ENCODE results near the gene DUSP14. TPM values are rescaled to one million over a fixed set of nuclear protein-coding genes. Genes with fewer than 3 reads are reported as not detected.

Gene DUSP14
- total and polyA plus RNA-seq, 2 of the 13 experiments (the other 11 are each of a cell fraction or from before 2014, with no cell fraction given) = 33.5 to 39.8 TPM

DNA sequence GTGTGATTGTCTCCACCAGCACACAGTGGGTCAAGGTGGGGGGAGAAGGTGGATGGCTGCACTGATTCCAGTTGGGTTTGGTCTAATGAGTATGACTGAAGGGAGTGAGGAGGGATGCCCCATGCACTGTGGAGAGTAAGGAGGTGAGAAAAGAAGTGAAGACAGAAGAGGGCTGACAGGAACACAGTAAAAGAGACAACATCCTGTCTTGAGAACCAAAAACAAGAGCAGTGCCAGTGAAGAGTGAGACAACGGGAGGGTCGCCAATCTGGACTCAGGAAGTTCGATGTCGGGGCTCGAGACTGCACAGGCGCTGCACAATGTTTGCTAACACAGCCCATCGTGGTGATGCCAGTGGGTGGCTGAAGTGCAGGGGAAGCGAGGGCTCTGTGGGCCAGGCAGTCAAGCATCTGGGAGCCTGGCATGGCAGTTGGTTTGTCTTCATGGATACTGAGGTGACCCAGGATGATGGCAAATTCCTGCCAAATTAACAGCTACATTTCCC, 34.1 kb downstream of the DUSP14 start (continued):
- no peak for TF ChIP-seq HMGA1 (CRISPR knock-in tag; conservative IDR thresholded peaks at IDR 0.05)
- TF ChIP-seq ZNF782 (CRISPR knock-in tag; IDR thresholded peaks at IDR 0.05; ENCODE audit: borderline replicate concordance) = no peak
- no peak for TF ChIP-seq HNRNPL (IDR thresholded peaks at IDR 0.05; ENCODE audit: low read depth, low read length)
- no peak for TF ChIP-seq ZNF569 (CRISPR knock-in tag; IDR thresholded peaks at IDR 0.05; ENCODE audit: borderline replicate concordance)
- TF ChIP-seq, protein P1, sequence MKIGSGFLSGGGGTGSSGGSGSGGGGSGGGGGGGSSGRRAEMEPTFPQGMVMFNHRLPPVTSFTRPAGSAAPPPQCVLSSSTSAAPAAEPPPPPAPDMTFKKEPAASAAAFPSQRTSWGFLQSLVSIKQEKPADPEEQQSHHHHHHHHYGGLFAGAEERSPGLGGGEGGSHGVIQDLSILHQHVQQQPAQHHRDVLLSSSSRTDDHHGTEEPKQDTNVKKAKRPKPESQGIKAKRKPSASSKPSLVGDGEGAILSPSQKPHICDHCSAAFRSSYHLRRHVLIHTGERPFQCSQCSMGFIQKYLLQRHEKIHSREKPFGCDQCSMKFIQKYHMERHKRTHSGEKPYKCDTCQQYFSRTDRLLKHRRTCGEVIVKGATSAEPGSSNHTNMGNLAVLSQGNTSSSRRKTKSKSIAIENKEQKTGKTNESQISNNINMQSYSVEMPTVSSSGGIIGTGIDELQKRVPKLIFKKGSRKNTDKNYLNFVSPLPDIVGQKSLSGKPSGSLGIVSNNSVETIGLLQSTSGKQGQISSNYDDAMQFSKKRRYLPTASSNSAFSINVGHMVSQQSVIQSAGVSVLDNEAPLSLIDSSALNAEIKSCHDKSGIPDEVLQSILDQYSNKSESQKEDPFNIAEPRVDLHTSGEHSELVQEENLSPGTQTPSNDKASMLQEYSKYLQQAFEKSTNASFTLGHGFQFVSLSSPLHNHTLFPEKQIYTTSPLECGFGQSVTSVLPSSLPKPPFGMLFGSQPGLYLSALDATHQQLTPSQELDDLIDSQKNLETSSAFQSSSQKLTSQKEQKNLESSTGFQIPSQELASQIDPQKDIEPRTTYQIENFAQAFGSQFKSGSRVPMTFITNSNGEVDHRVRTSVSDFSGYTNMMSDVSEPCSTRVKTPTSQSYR (CRISPR knock-in tag; IDR thresholded peaks at IDR 0.05; ENCODE audit: borderline replicate concordance) = no peak

DNA sequence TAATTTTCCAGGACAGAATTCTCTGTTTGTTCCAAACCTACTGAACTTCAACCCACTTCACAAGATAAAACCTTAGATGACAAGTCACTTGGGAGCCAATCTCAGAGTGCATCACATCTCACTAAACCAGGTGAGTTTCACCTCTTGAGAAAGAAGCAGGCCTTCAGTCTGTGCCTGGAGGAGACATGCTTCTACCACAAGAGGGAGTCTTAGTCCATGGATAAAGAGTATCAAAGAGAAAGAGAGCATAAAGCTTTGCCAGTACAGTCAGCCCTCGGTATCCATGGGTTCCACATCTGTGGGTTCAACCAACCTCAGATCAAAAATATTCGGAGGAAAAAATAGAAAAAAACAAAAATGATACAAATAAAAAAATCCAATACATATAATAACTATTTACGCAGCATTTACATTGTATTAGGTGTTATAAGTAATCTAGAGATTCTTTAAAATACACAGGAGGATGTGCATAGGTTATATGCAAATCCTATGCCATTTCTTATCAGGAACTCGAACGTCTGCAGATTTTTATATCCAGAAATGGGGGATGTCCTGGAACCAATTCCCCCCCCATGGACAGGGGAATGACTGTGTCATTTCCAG, 37.7 kb downstream of the DUSP14 start:
- intact Hi-C loops (cut with micrococcal nuclease; ENCODE audit: unreplicated experiment) = loop anchor here (1.0 to 10.0 kb wide), 4 partner anchors 43 to 290 kb away; partner anchors contain the start of gene SYNRG
- Histone ChIP-seq H3K4me3 (replicated peaks in 1 of 3; ENCODE audit: insufficient read depth in 1 of 3, low read depth in 2 of 3, low read length in 3 of 3) (no peak overlapping the region), H4K20me1 (ENCODE audit: insufficient read depth, low read length) (no peaks in the 10 kb centered on the region), H3K27ac (ENCODE audit: extremely low read length, insufficient read depth, low read length) (no peak overlapping the region), H2AFZ (ENCODE audit: low read length) (no peak overlapping the region), H3K79me2 (ENCODE audit: insufficient read depth, low read length) (no peaks in the 10 kb centered on the region), H3K4me2 (ENCODE audit: low read depth, low read length) (no peak overlapping the region), H3K9ac (ENCODE audit: insufficient read depth, low read depth, low read length) (no peak overlapping the region), H3K4me1 (ENCODE audit: insufficient read depth, low read length) (no peaks in the 10 kb centered on the region), H3K9me3 (ENCODE audit: low read length) (no peaks in the 10 kb centered on the region), H3K36me3 (replicated peaks in 1 of 2; ENCODE audit: control insufficient read depth in 1 of 2, insufficient read depth in 2 of 2, low read length in 2 of 2) (peaks cover 10 to 28% of the 10 kb centered on the region in 2 experiments), H3K27me3 (ENCODE audit: control insufficient read depth in 1 of 2, insufficient read depth in 2 of 2, low read length in 2 of 2) (no peaks in the 10 kb centered on the region)
- no TSS peak for BruUV-seq (replicated peaks)
- POLR2A ChIA-PET = interaction anchor here (1.0 kb wide), 1 partner anchor 25 kb away, joined by 3 read pairs; no protein-coding TSS in a partner anchor
- CTCF ChIA-PET (ENCODE audit: low intra/inter-chr PET ratio, low total read pairs) = interaction anchor here (1.1 kb wide), 1 partner anchor 289 kb away, joined by 3 read pairs; no protein-coding TSS in a partner anchor
- peak; percentile 83 for ATAC-seq
- FAIRE-seq = no peak
- WGBS (ENCODE audit: low lambda C conversion rate) = 71% methylated on average over 5 of the region's 5 CpGs
- in situ Hi-C loops (cut with HindIII; ENCODE audit: extremely low pct_ligation_motif_present, low pct_unique_long_range_greater_than_20kb) = no loop called here
- peak; percentile 63 for DNase-seq (ENCODE audit: low spot score)
- TF ChIP-seq, protein P2, sequence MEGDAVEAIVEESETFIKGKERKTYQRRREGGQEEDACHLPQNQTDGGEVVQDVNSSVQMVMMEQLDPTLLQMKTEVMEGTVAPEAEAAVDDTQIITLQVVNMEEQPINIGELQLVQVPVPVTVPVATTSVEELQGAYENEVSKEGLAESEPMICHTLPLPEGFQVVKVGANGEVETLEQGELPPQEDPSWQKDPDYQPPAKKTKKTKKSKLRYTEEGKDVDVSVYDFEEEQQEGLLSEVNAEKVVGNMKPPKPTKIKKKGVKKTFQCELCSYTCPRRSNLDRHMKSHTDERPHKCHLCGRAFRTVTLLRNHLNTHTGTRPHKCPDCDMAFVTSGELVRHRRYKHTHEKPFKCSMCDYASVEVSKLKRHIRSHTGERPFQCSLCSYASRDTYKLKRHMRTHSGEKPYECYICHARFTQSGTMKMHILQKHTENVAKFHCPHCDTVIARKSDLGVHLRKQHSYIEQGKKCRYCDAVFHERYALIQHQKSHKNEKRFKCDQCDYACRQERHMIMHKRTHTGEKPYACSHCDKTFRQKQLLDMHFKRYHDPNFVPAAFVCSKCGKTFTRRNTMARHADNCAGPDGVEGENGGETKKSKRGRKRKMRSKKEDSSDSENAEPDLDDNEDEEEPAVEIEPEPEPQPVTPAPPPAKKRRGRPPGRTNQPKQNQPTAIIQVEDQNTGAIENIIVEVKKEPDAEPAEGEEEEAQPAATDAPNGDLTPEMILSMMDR (CRISPR knock-in tag; IDR thresholded peaks at IDR 0.05) = peak; percentile 70
- TF ChIP-seq SP140L (CRISPR knock-in tag; IDR thresholded peaks at IDR 0.05; ENCODE audit: borderline replicate concordance) (no peak), ZNF607 (CRISPR knock-in tag; IDR thresholded peaks at IDR 0.05; ENCODE audit: borderline replicate concordance) (no peak), ZNF724P (CRISPR knock-in tag; IDR thresholded peaks at IDR 0.05; ENCODE audit: borderline replicate concordance) (no peak), RAD21 (CRISPR knock-in tag; IDR thresholded peaks at IDR 0.05) (peak; percentile 50; the same call in 1 of the 2 replicates), KLF11 (CRISPR knock-in tag; IDR thresholded peaks at IDR 0.05) (no peak), ZNF605 (CRISPR knock-in tag; IDR thresholded peaks at IDR 0.05) (no peak), SKI (IDR thresholded peaks at IDR 0.05; ENCODE audit: partially characterized antibody) (no peak), ZMYM4 (CRISPR knock-in tag; IDR thresholded peaks at IDR 0.05) (no peak), SRF (IDR thresholded peaks at IDR 0.05; ENCODE audit: low read depth, low read length) (no peak)
- TF ChIP-seq, protein P3, sequence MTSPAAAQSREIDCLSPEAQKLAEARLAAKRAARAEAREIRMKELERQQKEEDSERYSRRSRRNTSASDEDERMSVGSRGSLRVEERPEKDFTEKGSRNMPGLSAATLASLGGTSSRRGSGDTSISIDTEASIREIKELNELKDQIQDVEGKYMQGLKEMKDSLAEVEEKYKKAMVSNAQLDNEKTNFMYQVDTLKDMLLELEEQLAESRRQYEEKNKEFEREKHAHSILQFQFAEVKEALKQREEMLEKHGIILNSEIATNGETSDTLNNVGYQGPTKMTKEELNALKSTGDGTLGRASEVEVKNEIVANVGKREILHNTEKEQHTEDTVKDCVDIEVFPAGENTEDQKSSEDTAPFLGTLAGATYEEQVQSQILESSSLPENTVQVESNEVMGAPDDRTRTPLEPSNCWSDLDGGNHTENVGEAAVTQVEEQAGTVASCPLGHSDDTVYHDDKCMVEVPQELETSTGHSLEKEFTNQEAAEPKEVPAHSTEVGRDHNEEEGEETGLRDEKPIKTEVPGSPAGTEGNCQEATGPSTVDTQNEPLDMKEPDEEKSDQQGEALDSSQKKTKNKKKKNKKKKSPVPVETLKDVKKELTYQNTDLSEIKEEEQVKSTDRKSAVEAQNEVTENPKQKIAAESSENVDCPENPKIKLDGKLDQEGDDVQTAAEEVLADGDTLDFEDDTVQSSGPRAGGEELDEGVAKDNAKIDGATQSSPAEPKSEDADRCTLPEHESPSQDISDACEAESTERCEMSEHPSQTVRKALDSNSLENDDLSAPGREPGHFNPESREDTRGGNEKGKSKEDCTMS (CRISPR knock-in tag; conservative IDR thresholded peaks at IDR 0.05) = no peak

Data from HepG2 (cell line).